Measurements from ENCODE around the gene LCE3B. TPM values are rescaled to one million over a fixed set of nuclear protein-coding genes. Genes with fewer than 3 reads are reported as not detected.

LCE3B gene
- polyA plus RNA-seq, 1 donor, result not detected

- DNase-seq (ENCODE audit: low read depth), result no peak
Observed at GRCh38 chr1:152658649-152659048, 45.0 kb downstream of the LCE3B start.

GRCh38 chr1:152663098-152663497, 49.5 kb downstream of the LCE3B start, which contains the start of gene LCE2D:
TSS of gene LCE2D (plus strand) at chr1:152663380. CDS start at chr1:152664106, 726 bp downstream.
- DNase-seq (ENCODE audit: low read depth), result no peak

Other genes starting within 250 kb of the LCE3B start
- gene CRNN, start 199.5 kb upstream of the LCE3B start, polyA plus RNA-seq (ENCODE audit: insufficient read length), result not detected
- gene LCE5A, start 103.0 kb upstream of the LCE3B start, polyA plus RNA-seq (ENCODE audit: insufficient read length), result not detected
- gene CRCT1, start 99.3 kb upstream of the LCE3B start, polyA plus RNA-seq (ENCODE audit: insufficient read length), result not detected
- gene LCE3E, start 47.0 kb upstream of the LCE3B start, polyA plus RNA-seq (ENCODE audit: insufficient read length), result not detected
- not detected for gene LCE3D, start 33.3 kb upstream of the LCE3B start, polyA plus RNA-seq (ENCODE audit: insufficient read length)
- gene LCE3C, start 13.6 kb upstream of the LCE3B start, polyA plus RNA-seq (ENCODE audit: insufficient read length), result not detected
- not detected for gene LCE3A, start 9.3 kb downstream of the LCE3B start, polyA plus RNA-seq (ENCODE audit: insufficient read length)
- gene LCE2D, start 49.6 kb downstream of the LCE3B start, polyA plus RNA-seq (ENCODE audit: insufficient read length), result not detected
- not detected for gene LCE2C, start 61.5 kb downstream of the LCE3B start, polyA plus RNA-seq (ENCODE audit: insufficient read length)
- not detected for gene LCE2B, start 72.3 kb downstream of the LCE3B start, polyA plus RNA-seq (ENCODE audit: insufficient read length)
- gene LCE2A, start 84.5 kb downstream of the LCE3B start, polyA plus RNA-seq (ENCODE audit: insufficient read length), result not detected
- gene LCE4A, start 94.3 kb downstream of the LCE3B start, polyA plus RNA-seq (ENCODE audit: insufficient read length), result not detected
- not detected for gene KPRP, start 144.2 kb downstream of the LCE3B start, polyA plus RNA-seq (ENCODE audit: insufficient read length)
- gene LCE1F, start 161.3 kb downstream of the LCE3B start, polyA plus RNA-seq (ENCODE audit: insufficient read length), result not detected
- gene LCE1E, start 172.4 kb downstream of the LCE3B start, polyA plus RNA-seq (ENCODE audit: insufficient read length), result not detected
- not detected for gene LCE1D, start 182.9 kb downstream of the LCE3B start, polyA plus RNA-seq (ENCODE audit: insufficient read length)
- not detected for gene LCE1C, start 192.8 kb downstream of the LCE3B start, polyA plus RNA-seq (ENCODE audit: insufficient read length)
- gene LCE1B, start 198.2 kb downstream of the LCE3B start, polyA plus RNA-seq (ENCODE audit: insufficient read length), result not detected
- not detected for gene LCE1A, start 213.7 kb downstream of the LCE3B start, polyA plus RNA-seq (ENCODE audit: insufficient read length)
- gene LCE6A, start 229.0 kb downstream of the LCE3B start, polyA plus RNA-seq (ENCODE audit: insufficient read length), result not detected
- not detected for gene LCE7A, start 246.2 kb downstream of the LCE3B start, polyA plus RNA-seq (ENCODE audit: insufficient read length)